ENCODE results near the gene OR6B1. TPM values are rescaled to one million over a fixed set of nuclear protein-coding genes. Genes with fewer than 3 reads are reported as not detected.

The OR6B1 gene
- total and polyA plus RNA-seq, 2 donors (not counting 1 experiment from before 2014, with no cell fraction given): not detected

- no peak overlapping the region for H2AFZ ChIP-seq (ENCODE audit: insufficient read depth, low read depth, low read length, poor library complexity, severe bottlenecking)
- Mint-ChIP-seq H3K27ac (no peak overlapping the region), H3K4me1 (no peaks in the 10 kb centered on the region), H3K9me3 (ENCODE audit: insufficient read depth) (peaks cover 2% of the 10 kb centered on the region), H3K4me3 (no peak overlapping the region), H3K27me3 (peaks cover 9% of the 10 kb centered on the region)
- DNase-seq (no peak), ATAC-seq (ENCODE audit: low read depth) (no peak)
- H3K4me3 ChIP-seq (ENCODE audit: control extremely low read depth in 1 of 5, extremely low read depth in 1 of 5, insufficient read depth in 1 of 5, low read depth in 2 of 5, low read length in 4 of 5): no peak overlapping the region
- no peak overlapping the region for H3K27ac ChIP-seq (ENCODE audit: low read length in 2 of 2)
- H3K4me1 ChIP-seq (ENCODE audit: control insufficient read depth in 2 of 2, insufficient read depth in 2 of 2, low read length in 2 of 2): no peaks in the 10 kb centered on the region
- H3K9ac ChIP-seq (ENCODE audit: low read length): no peak overlapping the region
- H4K20me1 ChIP-seq (ENCODE audit: control insufficient read depth, insufficient read depth, low read length, poor library complexity, severe bottlenecking): no peaks in the 10 kb centered on the region
- H3K4me2 ChIP-seq (replicated peaks; ENCODE audit: low read depth, low read length, poor library complexity, severe bottlenecking): no peak overlapping the region
- POLR2A ChIA-PET: no interaction called here
- H3K36me3 ChIP-seq (replicated peaks in 1 of 2; ENCODE audit: control extremely low read depth in 1 of 2, control insufficient read depth in 1 of 2, extremely low read depth in 1 of 2, insufficient read depth in 2 of 2, low read length in 1 of 2): no peaks in the 10 kb centered on the region
- no peak for TF ChIP-seq CTCF (IDR thresholded peaks at IDR 0.05)
- TF ChIP-seq EZH2 (IDR thresholded peaks at IDR 0.05; ENCODE audit: borderline replicate concordance, insufficient read depth, low read depth, low read length, poor library complexity, severe bottlenecking): no peak
- H3K27me3 ChIP-seq (replicated peaks in 1 of 4; ENCODE audit: control extremely low read depth in 1 of 4, control insufficient read depth in 3 of 4, insufficient read depth in 4 of 4, low read length in 3 of 4): no peaks in the 10 kb centered on the region
- peaks cover 0 to 10% (median 8%) of the 10 kb centered on the region in 3 donors for H3K9me3 ChIP-seq (ENCODE audit: control extremely low read depth in 1 of 3, control insufficient read depth in 2 of 3, insufficient read depth in 1 of 3, low read length in 2 of 3)
- CTCF ChIA-PET: no interaction called here
- intact Hi-C loops (cut with micrococcal nuclease): no loop called here
- WGBS (ENCODE audit: insufficient coverage): 65% methylated on average over 4 of the region's 5 CpGs
- H3K79me2 ChIP-seq (ENCODE audit: control insufficient read depth, insufficient read depth, low read length): no peaks in the 10 kb centered on the region
Observed at GRCh38 chr7:144011458-144012230, 11.5 kb downstream of the OR6B1 start.

- no peak overlapping the region for H3K4me2 ChIP-seq (replicated peaks; ENCODE audit: low read depth, low read length, poor library complexity, severe bottlenecking)
- no peak overlapping the region for H3K27ac ChIP-seq (ENCODE audit: low read length in 2 of 2)
- H2AFZ ChIP-seq (ENCODE audit: insufficient read depth, low read depth, low read length, poor library complexity, severe bottlenecking): no peak overlapping the region
- no peak overlapping the region for H3K4me3 Mint-ChIP-seq
- no peak overlapping the region for H3K4me3 ChIP-seq (ENCODE audit: control extremely low read depth in 1 of 5, extremely low read depth in 1 of 5, insufficient read depth in 1 of 5, low read depth in 2 of 5, low read length in 4 of 5)
- CTCF ChIA-PET: no interaction called here
- no peaks in the 10 kb centered on the region for H3K27me3 ChIP-seq (replicated peaks in 1 of 4; ENCODE audit: control extremely low read depth in 1 of 4, control insufficient read depth in 3 of 4, insufficient read depth in 4 of 4, low read length in 3 of 4)
- POLR2A ChIA-PET: no interaction called here
- no peaks in the 10 kb centered on the region for H3K79me2 ChIP-seq (ENCODE audit: control insufficient read depth, insufficient read depth, low read length)
- H3K9me3 Mint-ChIP-seq (ENCODE audit: insufficient read depth): no peaks in the 10 kb centered on the region
- no peaks in the 10 kb centered on the region for H4K20me1 ChIP-seq (ENCODE audit: control insufficient read depth, insufficient read depth, low read length, poor library complexity, severe bottlenecking)
- no peaks in the 10 kb centered on the region for H3K9me3 ChIP-seq (ENCODE audit: control extremely low read depth in 1 of 3, control insufficient read depth in 2 of 3, insufficient read depth in 1 of 3, low read length in 2 of 3)
- no peaks in the 10 kb centered on the region for H3K4me1 ChIP-seq (ENCODE audit: control insufficient read depth in 2 of 2, insufficient read depth in 2 of 2, low read length in 2 of 2)
- no peak overlapping the region for H3K9ac ChIP-seq (ENCODE audit: low read length)
- ATAC-seq (ENCODE audit: low read depth) (no peak), DNase-seq (no peak)
- no peaks in the 10 kb centered on the region for H3K36me3 ChIP-seq (replicated peaks in 1 of 2; ENCODE audit: control extremely low read depth in 1 of 2, control insufficient read depth in 1 of 2, extremely low read depth in 1 of 2, insufficient read depth in 2 of 2, low read length in 1 of 2)
- H3K27me3 Mint-ChIP-seq: peaks cover 4% of the 10 kb centered on the region
- no peak overlapping the region for H3K27ac Mint-ChIP-seq
- WGBS (ENCODE audit: insufficient coverage): 43% methylated on average over 2 of the region's 4 CpGs
- no peak for TF ChIP-seq CTCF (IDR thresholded peaks at IDR 0.05)
- no peak for TF ChIP-seq EZH2 (IDR thresholded peaks at IDR 0.05; ENCODE audit: borderline replicate concordance, insufficient read depth, low read depth, low read length, poor library complexity, severe bottlenecking)
- no peaks in the 10 kb centered on the region for H3K4me1 Mint-ChIP-seq
- intact Hi-C loops (cut with micrococcal nuclease): no loop called here
Observed at GRCh38 chr7:144018065-144018464, 17.9 kb downstream of the OR6B1 start.
